ENCODE data around the gene HSBP1. TPM values are rescaled to one million over a fixed set of nuclear protein-coding genes. Genes with fewer than 3 reads are reported as not detected.

Gene HSBP1
- total RNA-seq, 1 experiment from 2014 or later: 230 TPM

- no peak overlapping the region for H2BK5ac ChIP-seq (ENCODE audit: insufficient read length, low read length)
- Mint-ChIP-seq H3K27ac (no peak overlapping the region), H3K27me3 (ENCODE audit: low read depth) (0 out of 2 replicates have a peak, but pooled peaks cover 1% of the 10 kb centered on the region), H3K9me3 (no peaks in the 10 kb centered on the region; a peak in 1 of 5 replicates), H3K36me3 (ENCODE audit: insufficient read depth in 1 of 3, low read depth in 3 of 3) (peaks cover 12 to 28% (median 20%) of the 10 kb centered on the region in 3 experiments; a peak in 6 of 7 replicates), H3K4me1 (peaks cover 30 to 32% of the 10 kb centered on the region in 2 experiments), H3K4me3 (peak overlapping the region in 1 of 2 experiments; percentile 98; a peak in 3 of 5 replicates)
- H3K79me2 ChIP-seq (ENCODE audit: insufficient read depth, low read length): peaks cover 8% of the 10 kb centered on the region; the same call in 1 of the 2 replicates
- H2BK120ac ChIP-seq (ENCODE audit: low read depth, low read length, poor library complexity, severe bottlenecking): no peak overlapping the region
- no CpG with 5 or more reads among the region's 6 CpGs for WGBS (ENCODE audit: extremely low coverage, insufficient read length, low lambda C conversion rate)
- H3K27ac ChIP-seq (ENCODE audit: insufficient read length, low read depth, low read length): no peak overlapping the region
- no peak overlapping the region for H3T11ph ChIP-seq (ENCODE audit: low read length)
- no peak overlapping the region for H2AFZ ChIP-seq (ENCODE audit: low read length)
- peaks cover 17% of the 10 kb centered on the region for H3K4me1 ChIP-seq (ENCODE audit: insufficient read depth, low read length)
- peaks cover 4% of the 10 kb centered on the region for H3K79me1 ChIP-seq (ENCODE audit: insufficient read depth, low read depth, low read length, poor library complexity, severe bottlenecking)
- no peak overlapping the region for H2BK12ac ChIP-seq (ENCODE audit: insufficient read length, low read depth, low read length)
- no peak overlapping the region for H3K14ac ChIP-seq (ENCODE audit: insufficient read depth, low read length)
- TF ChIP-seq CTCF (conservative IDR thresholded peaks at IDR 0.05): no peak
- no peaks in the 10 kb centered on the region for H3K27me3 ChIP-seq (ENCODE audit: insufficient read depth, low read length)
- peaks cover 3% of the 10 kb centered on the region for H3K23me2 ChIP-seq (ENCODE audit: insufficient read length, low read depth, low read length, poor library complexity, severe bottlenecking)
- H3K4ac ChIP-seq (ENCODE audit: low read depth, low read length): no peak overlapping the region
- no peaks in the 10 kb centered on the region for H3K9me3 ChIP-seq (ENCODE audit: control insufficient read depth, low read depth, low read length)
- H4K8ac ChIP-seq (replicated peaks; ENCODE audit: insufficient read length, low read depth, low read length): no peak overlapping the region
- H4K5ac ChIP-seq (ENCODE audit: insufficient read length, low read depth, low read length): no peak overlapping the region
- H3K9ac ChIP-seq (ENCODE audit: extremely low read depth, insufficient read length, low read length): no peak overlapping the region
- no peak overlapping the region for H2AK5ac ChIP-seq (ENCODE audit: insufficient read length, low read length)
- H2BK15ac ChIP-seq (ENCODE audit: low read depth, low read length): no peak overlapping the region
- H3K4me2 ChIP-seq (ENCODE audit: insufficient read depth, insufficient read length, low read length): no peak overlapping the region
- no peak overlapping the region for H3K18ac ChIP-seq (ENCODE audit: insufficient read length, low read depth, low read length)
- no peak overlapping the region for H4K91ac ChIP-seq (ENCODE audit: insufficient read length, low read depth, low read length)
- DNase-seq: no peak
- no peak overlapping the region for H2BK20ac ChIP-seq (ENCODE audit: low read depth, low read length, poor library complexity, severe bottlenecking)
- no peak overlapping the region for H3K56ac ChIP-seq (ENCODE audit: insufficient read length, low read depth, low read length)
- H4K20me1 ChIP-seq (ENCODE audit: control insufficient read depth, insufficient read depth, insufficient read length): peaks cover 2% of the 10 kb centered on the region
- no peak overlapping the region for H3K23ac ChIP-seq (ENCODE audit: insufficient read length, low read depth, low read length)
Measured at GRCh38 chr16:83806731-83807130, 1.0 kb upstream of the HSBP1 start.
